Central memory CD4-positive, alpha-beta T cell (primary cell): ENCODE data around the gene SDF4.
A peak's percentile ranks its signal among the peaks of the same experiment; 100 is the strongest.

Experiments used
- DNase-seq: peaks from one replicate; pipeline ENCODE4 v3.0.0; 2022

Gene SDF4

GRCh38 chr1:1210726-1211540 lies 20.9 kb downstream of the SDF4 start:
- no peak for DNase-seq

- DNase-seq, result peak; percentile 56
Measured at GRCh38 chr1:1208713-1209433, 22.9 kb downstream of the SDF4 start.

- no peak for DNase-seq
Measured at GRCh38 chr1:1207571-1207892, 24.3 kb downstream of the SDF4 start.

GRCh38 chr1:1206966-1207531 lies 24.8 kb downstream of the SDF4 start:
- no peak for DNase-seq

GRCh38 chr1:1206376-1206965 lies 25.3 kb downstream of the SDF4 start, which contains the start of gene TNFRSF18:
TNFRSF18 (minus strand) TSS chr1:1206592; CDS start chr1:1206571, 21 bp downstream.
- no peak for DNase-seq

GRCh38 chr1:1205769-1206375 lies 25.9 kb downstream of the SDF4 start:
- no peak for DNase-seq

- no peak for DNase-seq
Measured at GRCh38 chr1:1204998-1205768, 26.6 kb downstream of the SDF4 start.

GRCh38 chr1:1204425-1204920 lies 27.3 kb downstream of the SDF4 start:
- no peak for DNase-seq

- DNase-seq, result no peak
Measured at GRCh38 chr1:1203561-1204424, 28.0 kb downstream of the SDF4 start.

GRCh38 chr1:1202831-1203560 lies 28.8 kb downstream of the SDF4 start:
- DNase-seq, result no peak

- peak; percentile 92 for DNase-seq
Measured at GRCh38 chr1:1200876-1201810, 30.7 kb downstream of the SDF4 start.

GRCh38 chr1:1199961-1200875 lies 31.6 kb downstream of the SDF4 start:
- DNase-seq, result no peak

- no peak for DNase-seq
Measured at GRCh38 chr1:1199141-1199960, 32.5 kb downstream of the SDF4 start.

- DNase-seq, result no peak
Measured at GRCh38 chr1:1198423-1199140, 33.2 kb downstream of the SDF4 start.

GRCh38 chr1:1197551-1198422 lies 34.0 kb downstream of the SDF4 start:
- no peak for DNase-seq

GRCh38 chr1:1197188-1197500 lies 34.7 kb downstream of the SDF4 start:
- no peak for DNase-seq
